HL-60 (cell line): ENCODE results near the gene PNPLA7.

Source experiments
- TF ChIP-seq, protein P1 (sequence below): IDR thresholded peaks from one replicate; pipeline ENCODE4 v1.5.1; 2011; ENCODE audit warnings: low read length, control low read depth, inconsistent platforms; ENCODE audit not compliant: insufficient read depth
- TF ChIP-seq, protein P2 (sequence below): IDR thresholded peaks from 2 replicates; pipeline ENCODE4 v1.6.1; 2012; ENCODE audit warnings: low read depth; ENCODE audit not compliant: insufficient replicate concordance

DNA sequence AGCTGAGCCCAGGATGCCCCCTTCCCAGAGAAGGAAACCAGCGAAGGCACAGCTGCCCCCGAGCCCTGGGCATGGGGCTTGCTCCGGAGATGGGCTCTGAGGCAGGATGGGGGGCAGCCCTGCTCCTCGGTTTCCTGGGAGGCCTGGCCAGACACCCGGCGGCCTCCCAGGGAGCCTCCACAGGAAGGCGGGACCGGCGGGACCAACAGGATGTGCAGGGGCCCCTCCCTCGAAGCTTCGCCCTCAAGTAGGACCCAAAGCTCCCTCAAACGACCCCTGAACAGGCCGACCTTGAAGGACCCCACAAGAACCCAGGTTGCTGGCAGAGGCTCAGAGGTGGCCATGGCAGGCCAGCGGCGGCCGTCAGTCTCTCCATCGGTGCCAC lies 138.9 kb downstream of the PNPLA7 start:
- TF ChIP-seq, protein P1, sequence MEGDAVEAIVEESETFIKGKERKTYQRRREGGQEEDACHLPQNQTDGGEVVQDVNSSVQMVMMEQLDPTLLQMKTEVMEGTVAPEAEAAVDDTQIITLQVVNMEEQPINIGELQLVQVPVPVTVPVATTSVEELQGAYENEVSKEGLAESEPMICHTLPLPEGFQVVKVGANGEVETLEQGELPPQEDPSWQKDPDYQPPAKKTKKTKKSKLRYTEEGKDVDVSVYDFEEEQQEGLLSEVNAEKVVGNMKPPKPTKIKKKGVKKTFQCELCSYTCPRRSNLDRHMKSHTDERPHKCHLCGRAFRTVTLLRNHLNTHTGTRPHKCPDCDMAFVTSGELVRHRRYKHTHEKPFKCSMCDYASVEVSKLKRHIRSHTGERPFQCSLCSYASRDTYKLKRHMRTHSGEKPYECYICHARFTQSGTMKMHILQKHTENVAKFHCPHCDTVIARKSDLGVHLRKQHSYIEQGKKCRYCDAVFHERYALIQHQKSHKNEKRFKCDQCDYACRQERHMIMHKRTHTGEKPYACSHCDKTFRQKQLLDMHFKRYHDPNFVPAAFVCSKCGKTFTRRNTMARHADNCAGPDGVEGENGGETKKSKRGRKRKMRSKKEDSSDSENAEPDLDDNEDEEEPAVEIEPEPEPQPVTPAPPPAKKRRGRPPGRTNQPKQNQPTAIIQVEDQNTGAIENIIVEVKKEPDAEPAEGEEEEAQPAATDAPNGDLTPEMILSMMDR = no peak
- TF ChIP-seq, protein P2, sequence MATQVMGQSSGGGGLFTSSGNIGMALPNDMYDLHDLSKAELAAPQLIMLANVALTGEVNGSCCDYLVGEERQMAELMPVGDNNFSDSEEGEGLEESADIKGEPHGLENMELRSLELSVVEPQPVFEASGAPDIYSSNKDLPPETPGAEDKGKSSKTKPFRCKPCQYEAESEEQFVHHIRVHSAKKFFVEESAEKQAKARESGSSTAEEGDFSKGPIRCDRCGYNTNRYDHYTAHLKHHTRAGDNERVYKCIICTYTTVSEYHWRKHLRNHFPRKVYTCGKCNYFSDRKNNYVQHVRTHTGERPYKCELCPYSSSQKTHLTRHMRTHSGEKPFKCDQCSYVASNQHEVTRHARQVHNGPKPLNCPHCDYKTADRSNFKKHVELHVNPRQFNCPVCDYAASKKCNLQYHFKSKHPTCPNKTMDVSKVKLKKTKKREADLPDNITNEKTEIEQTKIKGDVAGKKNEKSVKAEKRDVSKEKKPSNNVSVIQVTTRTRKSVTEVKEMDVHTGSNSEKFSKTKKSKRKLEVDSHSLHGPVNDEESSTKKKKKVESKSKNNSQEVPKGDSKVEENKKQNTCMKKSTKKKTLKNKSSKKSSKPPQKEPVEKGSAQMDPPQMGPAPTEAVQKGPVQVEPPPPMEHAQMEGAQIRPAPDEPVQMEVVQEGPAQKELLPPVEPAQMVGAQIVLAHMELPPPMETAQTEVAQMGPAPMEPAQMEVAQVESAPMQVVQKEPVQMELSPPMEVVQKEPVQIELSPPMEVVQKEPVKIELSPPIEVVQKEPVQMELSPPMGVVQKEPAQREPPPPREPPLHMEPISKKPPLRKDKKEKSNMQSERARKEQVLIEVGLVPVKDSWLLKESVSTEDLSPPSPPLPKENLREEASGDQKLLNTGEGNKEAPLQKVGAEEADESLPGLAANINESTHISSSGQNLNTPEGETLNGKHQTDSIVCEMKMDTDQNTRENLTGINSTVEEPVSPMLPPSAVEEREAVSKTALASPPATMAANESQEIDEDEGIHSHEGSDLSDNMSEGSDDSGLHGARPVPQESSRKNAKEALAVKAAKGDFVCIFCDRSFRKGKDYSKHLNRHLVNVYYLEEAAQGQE = no peak
